KMS-11 (cell line): ENCODE measurements around the gene CNTN1.

Experiments used
- H2AFZ ChIP-seq: fragments of 200-600 bp; sonication (generic); 2 replicates; pipeline ENCODE4 v1.6.1; 2016; ENCODE audit warnings: antibody characterized with exemption, mixed run types, low read depth
- H3K27ac ChIP-seq: fragments of 200-600 bp; sonication (generic); 2 replicates; pipeline ENCODE4 v1.6.1; 2016; ENCODE audit warnings: mild to moderate bottlenecking, mixed run types
- H3K27me3 ChIP-seq: fragments of 200-600 bp; sonication (generic); 2 replicates; pipeline ENCODE4 v1.6.1; 2017; ENCODE audit warnings: mild to moderate bottlenecking, low read depth, mixed run types, moderate library complexity; ENCODE audit not compliant: insufficient read depth
- H3K36me3 ChIP-seq: fragments of 200-600 bp; sonication (generic); 2 replicates; pipeline ENCODE4 v1.6.1; 2017; ENCODE audit warnings: mild to moderate bottlenecking, mixed run types; ENCODE audit not compliant: insufficient read depth
- H3K4me1 ChIP-seq: fragments of 200-600 bp; sonication (generic); 2 replicates; pipeline ENCODE4 v1.6.1; 2016; ENCODE audit warnings: mild to moderate bottlenecking, low read depth, mixed run types; ENCODE audit not compliant: poor library complexity, severe bottlenecking
- H3K4me2 ChIP-seq: fragments of 200-600 bp; sonication (generic); 2 replicates; pipeline ENCODE4 v1.7.0; 2016; ENCODE audit warnings: mild to moderate bottlenecking, mixed run types
- H3K4me3 ChIP-seq: fragments of 200-600 bp; sonication (generic); IDR thresholded peaks from 2 replicates; pipeline ENCODE4 v1.6.1; 2017; ENCODE audit warnings: low read depth, low read length, mixed read lengths; ENCODE audit not compliant: insufficient read depth
- H3K79me2 ChIP-seq: fragments of 200-600 bp; sonication (generic); 2 replicates; pipeline ENCODE4 v1.6.1; 2016; ENCODE audit warnings: low read depth, mixed run types; ENCODE audit not compliant: insufficient read depth
- H3K9ac ChIP-seq: fragments of 200-600 bp; sonication (generic); 2 replicates; pipeline ENCODE4 v1.6.1; 2016; ENCODE audit warnings: mild to moderate bottlenecking, mixed run types
- H4K20me1 ChIP-seq: fragments of 200-600 bp; sonication (generic); 2 replicates; pipeline ENCODE4 v1.6.1; 2016; ENCODE audit warnings: mild to moderate bottlenecking, mixed run types; ENCODE audit not compliant: insufficient read depth
- CTCF ChIP-seq: fragments of 200-600 bp; sonication (generic); conservative IDR thresholded peaks from 2 replicates; pipeline ENCODE4 v1.6.1; 2017; ENCODE audit warnings: low read depth, mild to moderate bottlenecking, antibody characterized with exemption, low read length, moderate library complexity, mixed read lengths

Gene CNTN1

GRCh38 chr12:40853221-40853620 is 161.0 kb downstream of the CNTN1 start:
- no peak overlapping the region for H3K27ac ChIP-seq
- no peaks in the 10 kb centered on the region for H3K4me1 ChIP-seq
- no peaks in the 10 kb centered on the region for H3K36me3 ChIP-seq
- no peak overlapping the region for H3K9ac ChIP-seq
- H3K4me3 ChIP-seq: no peak overlapping the region
- no peaks in the 10 kb centered on the region for H3K79me2 ChIP-seq
- no peak for TF ChIP-seq CTCF
- H3K27me3 ChIP-seq: no peaks in the 10 kb centered on the region
- no peak overlapping the region for H3K4me2 ChIP-seq
- H4K20me1 ChIP-seq: no peaks in the 10 kb centered on the region
- H2AFZ ChIP-seq: no peak overlapping the region

GRCh38 chr12:40854604-40855003 is 162.4 kb downstream of the CNTN1 start:
- Histone ChIP-seq H3K79me2 (no peaks in the 10 kb centered on the region), H2AFZ (no peak overlapping the region), H3K4me3 (no peak overlapping the region), H3K4me2 (no peak overlapping the region), H3K27me3 (no peaks in the 10 kb centered on the region), H3K36me3 (no peaks in the 10 kb centered on the region), H3K27ac (no peak overlapping the region), H3K4me1 (no peaks in the 10 kb centered on the region), H4K20me1 (no peaks in the 10 kb centered on the region), H3K9ac (no peak overlapping the region)
- TF ChIP-seq CTCF: no peak

- no peak overlapping the region for H3K4me3 ChIP-seq
- H3K36me3 ChIP-seq: no peaks in the 10 kb centered on the region; the same call in 1 of the 2 replicates
- no peak for TF ChIP-seq CTCF
- H3K9ac ChIP-seq: no peak overlapping the region
- H3K27me3 ChIP-seq: no peaks in the 10 kb centered on the region
- no peak overlapping the region for H3K27ac ChIP-seq
- no peaks in the 10 kb centered on the region for H3K4me1 ChIP-seq
- H3K79me2 ChIP-seq: no peaks in the 10 kb centered on the region
- no peak overlapping the region for H3K4me2 ChIP-seq
- H2AFZ ChIP-seq: no peak overlapping the region
- no peaks in the 10 kb centered on the region for H4K20me1 ChIP-seq
Measured at GRCh38 chr12:40864891-40865290, 172.7 kb downstream of the CNTN1 start.

- no peaks in the 10 kb centered on the region for H3K4me1 ChIP-seq
- H3K4me2 ChIP-seq: no peak overlapping the region
- no peak overlapping the region for H3K4me3 ChIP-seq
- no peak for TF ChIP-seq CTCF
- H3K79me2 ChIP-seq: no peaks in the 10 kb centered on the region
- no peak overlapping the region for H2AFZ ChIP-seq
- H3K27ac ChIP-seq: no peak overlapping the region
- no peak overlapping the region for H3K9ac ChIP-seq
- H4K20me1 ChIP-seq: no peaks in the 10 kb centered on the region
- H3K27me3 ChIP-seq: no peaks in the 10 kb centered on the region
- no peaks in the 10 kb centered on the region for H3K36me3 ChIP-seq
Measured at GRCh38 chr12:40870981-40871380, 178.7 kb downstream of the CNTN1 start.
